GM12874 (cell line): ENCODE measurements around the gene GPC6.

ENCODE experiments used
- TF ChIP-seq, protein P1 (sequence below): IDR thresholded peaks from 2 replicates; pipeline ENCODE4 v1.5.1; 2011; ENCODE audit warnings: low read depth, mild to moderate bottlenecking, control low read depth, low read length, moderate library complexity; ENCODE audit not compliant: insufficient read depth

The GPC6 gene

GRCh38 chr13:93984876-93985275 lies 758.3 kb downstream of the GPC6 start:
- TF ChIP-seq, protein P1, sequence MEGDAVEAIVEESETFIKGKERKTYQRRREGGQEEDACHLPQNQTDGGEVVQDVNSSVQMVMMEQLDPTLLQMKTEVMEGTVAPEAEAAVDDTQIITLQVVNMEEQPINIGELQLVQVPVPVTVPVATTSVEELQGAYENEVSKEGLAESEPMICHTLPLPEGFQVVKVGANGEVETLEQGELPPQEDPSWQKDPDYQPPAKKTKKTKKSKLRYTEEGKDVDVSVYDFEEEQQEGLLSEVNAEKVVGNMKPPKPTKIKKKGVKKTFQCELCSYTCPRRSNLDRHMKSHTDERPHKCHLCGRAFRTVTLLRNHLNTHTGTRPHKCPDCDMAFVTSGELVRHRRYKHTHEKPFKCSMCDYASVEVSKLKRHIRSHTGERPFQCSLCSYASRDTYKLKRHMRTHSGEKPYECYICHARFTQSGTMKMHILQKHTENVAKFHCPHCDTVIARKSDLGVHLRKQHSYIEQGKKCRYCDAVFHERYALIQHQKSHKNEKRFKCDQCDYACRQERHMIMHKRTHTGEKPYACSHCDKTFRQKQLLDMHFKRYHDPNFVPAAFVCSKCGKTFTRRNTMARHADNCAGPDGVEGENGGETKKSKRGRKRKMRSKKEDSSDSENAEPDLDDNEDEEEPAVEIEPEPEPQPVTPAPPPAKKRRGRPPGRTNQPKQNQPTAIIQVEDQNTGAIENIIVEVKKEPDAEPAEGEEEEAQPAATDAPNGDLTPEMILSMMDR: no peak

- TF ChIP-seq, protein P1: no peak
Measured at GRCh38 chr13:93987458-93987857, 760.9 kb downstream of the GPC6 start.

GRCh38 chr13:93991569-93991968 lies 765.0 kb downstream of the GPC6 start:
- TF ChIP-seq, protein P1: no peak

GRCh38 chr13:93996481-93996880 lies 769.9 kb downstream of the GPC6 start:
- TF ChIP-seq, protein P1: no peak

- TF ChIP-seq, protein P1: no peak
Measured at GRCh38 chr13:94006296-94006695, 779.7 kb downstream of the GPC6 start.

DNA sequence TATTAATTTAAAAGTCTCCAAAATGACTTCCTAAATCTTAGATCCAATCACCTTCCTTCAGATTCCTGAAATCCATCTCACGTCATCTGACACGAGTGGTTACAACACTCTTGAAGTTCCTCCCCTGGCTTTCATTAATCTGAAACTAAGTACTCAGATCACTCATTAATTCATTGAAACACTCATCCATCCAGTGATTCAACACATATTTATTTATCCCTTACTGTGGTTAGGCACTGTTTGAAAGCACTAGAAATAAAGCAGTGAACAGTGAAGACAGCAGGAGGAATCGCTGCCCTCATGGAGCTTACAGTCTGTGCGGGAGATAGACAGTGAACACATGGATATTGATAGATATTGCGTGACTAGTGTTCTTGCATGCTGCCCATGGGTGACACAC lies 780.5 kb downstream of the GPC6 start:
- TF ChIP-seq, protein P1: no peak

DNA sequence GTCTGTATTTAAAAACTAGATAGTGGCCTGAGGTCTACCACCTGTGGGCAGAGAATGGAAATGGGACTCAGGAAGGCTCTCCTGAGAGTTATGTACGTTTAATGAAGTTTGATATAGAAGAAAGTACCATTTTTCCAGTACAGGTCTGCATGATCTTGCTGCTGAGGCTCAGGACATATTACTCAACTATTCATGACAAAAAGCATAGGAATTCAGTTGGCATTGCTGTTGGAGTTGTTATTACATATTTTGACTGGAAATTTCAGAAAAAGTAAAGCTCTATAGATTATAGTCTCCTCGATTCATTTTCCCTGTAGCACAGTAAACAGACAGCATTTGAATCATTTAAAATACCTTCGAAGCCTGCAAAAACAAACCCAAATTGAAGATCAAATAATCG lies 783.1 kb downstream of the GPC6 start:
- TF ChIP-seq, protein P1: no peak

GRCh38 chr13:94014461-94014860 lies 787.9 kb downstream of the GPC6 start:
- TF ChIP-seq, protein P1: no peak
